DLD1 (cell line): Measurements from ENCODE around the gene RXRB.

ENCODE experiments used
- in situ Hi-C: cut with HindIII; loops from 2 replicates; pipeline ENCODE4 v1.10.0; 2017; ENCODE audit warnings: low sequenced_read_pairs

Gene RXRB

DNA sequence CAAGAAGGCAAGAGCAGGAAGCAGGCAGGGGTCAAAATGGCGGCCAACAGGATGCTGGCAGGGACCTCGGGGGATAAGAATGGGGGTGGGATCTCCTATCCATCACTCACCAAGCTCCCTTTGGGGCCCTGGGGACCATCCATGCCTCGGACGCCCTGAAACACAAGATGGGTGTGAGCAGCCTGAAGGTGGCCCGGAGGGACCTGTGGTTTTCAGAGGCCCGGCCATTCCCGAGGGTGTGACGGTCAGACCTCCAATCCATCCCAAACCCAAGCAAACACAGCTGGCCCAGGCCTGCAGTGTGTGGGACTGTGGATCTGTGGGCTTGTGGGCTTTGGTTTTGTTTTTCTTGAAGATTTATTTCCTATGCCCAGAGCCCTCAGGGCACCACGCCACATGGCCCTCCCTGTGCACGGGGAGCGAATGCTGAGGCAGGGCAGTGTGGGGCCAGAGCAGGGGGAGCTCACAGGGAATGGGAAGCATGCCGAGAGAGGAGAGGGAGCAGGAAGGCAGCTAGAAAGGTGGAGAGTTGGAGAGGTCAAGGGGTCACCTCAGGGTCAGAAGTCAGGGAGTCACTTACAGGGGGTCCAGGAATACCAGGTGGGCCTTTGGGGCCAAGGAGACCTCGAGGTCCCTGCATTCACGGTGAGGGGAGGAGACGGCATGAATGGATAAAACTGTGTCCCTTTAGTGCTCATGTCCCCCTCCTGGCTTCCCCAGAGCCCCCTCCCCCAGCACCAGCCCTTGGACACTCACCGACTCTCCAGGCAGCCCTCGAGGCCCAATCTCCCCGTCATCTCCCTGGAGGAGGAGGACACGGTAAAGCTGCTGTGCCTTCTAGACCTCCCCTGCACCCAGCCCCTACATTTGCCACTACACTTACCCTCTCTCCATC, 22.7 kb downstream of the RXRB start:
- in situ Hi-C loops = no loop called here

DNA sequence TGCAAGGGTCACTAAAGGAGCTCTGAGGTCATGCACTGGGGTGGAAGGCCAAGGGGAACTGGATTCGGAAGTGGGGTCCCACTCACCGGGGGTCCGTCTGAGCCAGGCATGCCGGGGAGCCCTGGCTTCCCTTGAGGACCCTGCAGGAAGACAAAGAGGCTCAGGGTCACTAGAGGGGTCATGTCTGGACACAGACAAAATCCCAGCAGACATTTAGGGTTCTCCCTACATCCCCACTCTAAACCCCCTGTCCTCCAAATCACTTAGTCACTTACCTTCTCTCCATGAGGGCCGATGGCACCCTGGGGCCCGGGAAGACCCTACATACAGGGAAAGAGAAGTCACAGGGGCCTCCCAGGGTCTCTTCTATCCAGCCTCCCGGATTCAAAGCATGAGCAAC, 23.6 kb downstream of the RXRB start:
- in situ Hi-C loops = no loop called here

DNA sequence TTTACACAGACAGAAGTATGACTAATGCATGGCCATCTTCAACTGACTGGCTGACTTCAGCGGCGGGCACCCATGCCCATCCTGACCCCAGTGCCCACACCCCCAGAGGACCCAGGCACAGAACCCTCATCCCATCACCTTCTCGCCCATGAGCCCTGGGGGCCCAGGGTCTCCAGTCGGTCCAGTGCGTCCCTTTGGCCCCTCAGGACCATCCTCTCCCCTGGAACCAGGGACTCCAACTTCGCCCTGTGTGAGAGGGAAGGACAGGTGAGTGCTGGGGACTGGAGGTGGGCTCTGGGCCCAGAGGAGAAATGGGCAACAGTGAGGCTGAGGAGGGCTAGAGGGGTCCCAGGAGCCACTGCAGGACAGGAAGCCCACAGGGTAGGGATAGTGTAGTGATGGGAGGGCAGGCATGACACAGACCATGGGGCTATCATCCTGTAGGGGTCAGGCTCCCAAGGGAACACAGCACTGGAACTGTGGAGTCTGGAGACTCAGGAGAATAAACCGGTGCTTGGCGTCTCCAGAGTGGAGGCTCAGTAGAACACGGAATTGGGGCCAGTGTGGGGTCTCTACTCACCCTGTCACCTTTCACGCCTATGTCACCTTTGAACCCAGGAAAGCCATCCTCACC, 24.9 kb downstream of the RXRB start:
- in situ Hi-C loops = no loop called here

GRCh38 chr6:33174784-33175183, 25.7 kb downstream of the RXRB start:
- in situ Hi-C loops = no loop called here

DNA sequence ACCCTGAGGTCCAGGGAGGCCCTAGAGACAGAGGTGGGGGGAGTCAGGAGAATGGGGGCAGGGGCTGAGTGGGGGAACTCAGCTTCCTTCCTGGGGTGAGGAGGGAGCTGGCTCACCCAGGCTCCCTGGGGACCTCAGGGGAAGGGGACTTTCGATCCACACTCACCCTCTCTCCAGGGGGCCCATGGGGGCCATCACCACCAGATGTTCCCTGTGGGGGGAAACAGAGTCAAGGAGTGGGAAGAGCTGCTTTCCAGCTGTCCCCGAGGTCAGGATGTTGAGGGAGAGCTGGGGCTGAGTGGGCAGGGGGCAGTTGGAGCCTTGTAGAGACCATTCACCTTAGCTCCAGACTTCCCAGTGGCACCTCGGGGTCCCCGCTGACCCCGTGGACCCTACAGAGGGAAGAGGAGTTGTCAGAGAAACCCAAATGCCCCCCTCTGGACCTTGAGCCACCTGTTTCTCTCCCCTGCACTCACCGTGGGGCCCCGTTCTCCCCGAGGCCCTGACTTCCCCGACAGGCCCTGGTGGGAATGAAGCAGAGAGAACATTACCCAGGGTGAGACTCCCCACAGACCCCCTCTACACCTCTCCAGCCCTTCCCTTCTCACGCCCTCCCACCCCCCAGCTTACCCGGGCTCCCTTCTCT, 26.8 kb downstream of the RXRB start:
- in situ Hi-C loops = no loop called here

DNA sequence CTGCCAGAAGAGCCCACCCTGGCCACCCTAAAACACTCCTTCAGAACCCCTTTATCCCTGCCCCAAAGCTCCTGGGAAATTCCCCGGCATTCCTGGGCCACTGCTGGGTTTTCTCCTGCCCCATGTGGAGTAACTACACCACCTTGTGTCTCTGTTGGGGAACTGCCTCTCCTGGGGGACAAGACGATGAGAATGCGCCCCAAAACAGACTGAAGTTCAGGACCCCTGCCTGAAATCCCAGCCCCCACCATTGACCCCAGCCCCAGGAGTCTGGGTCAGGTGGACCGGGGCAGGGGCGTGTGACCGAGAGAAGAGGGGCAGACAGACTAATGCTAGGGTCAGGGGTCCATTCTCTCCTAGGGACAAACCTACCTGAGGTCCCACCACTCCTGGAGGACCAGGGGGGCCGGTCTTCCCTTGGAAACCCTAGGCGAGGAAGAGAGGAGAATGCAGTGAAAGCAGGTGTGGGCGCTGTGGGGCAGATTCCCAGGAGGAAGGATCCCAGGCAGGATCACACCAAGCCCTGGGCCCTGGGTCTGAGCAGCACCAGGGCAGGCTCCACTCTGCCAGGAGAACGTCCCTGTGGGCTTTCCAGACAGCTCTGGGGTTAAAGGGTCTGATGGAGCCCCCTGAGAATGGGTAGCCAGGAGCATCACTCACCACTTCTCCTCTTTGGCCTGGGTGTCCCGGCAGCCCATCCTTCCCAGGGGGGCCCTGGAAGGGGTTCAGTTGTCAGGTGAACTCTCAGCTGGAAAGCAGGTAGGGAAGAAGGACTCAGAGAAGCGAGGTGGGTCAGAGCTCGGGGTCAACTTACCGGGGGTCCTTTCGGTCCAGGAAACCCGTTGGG, 27.6 kb downstream of the RXRB start:
- in situ Hi-C loops = no loop called here

- in situ Hi-C loops = no loop called here
These were observed 28.4 kb downstream of the RXRB start for GRCh38 chr6:33171880-33172687.

GRCh38 chr6:33171016-33171879, 29.2 kb downstream of the RXRB start:
- in situ Hi-C loops = no loop called here

DNA sequence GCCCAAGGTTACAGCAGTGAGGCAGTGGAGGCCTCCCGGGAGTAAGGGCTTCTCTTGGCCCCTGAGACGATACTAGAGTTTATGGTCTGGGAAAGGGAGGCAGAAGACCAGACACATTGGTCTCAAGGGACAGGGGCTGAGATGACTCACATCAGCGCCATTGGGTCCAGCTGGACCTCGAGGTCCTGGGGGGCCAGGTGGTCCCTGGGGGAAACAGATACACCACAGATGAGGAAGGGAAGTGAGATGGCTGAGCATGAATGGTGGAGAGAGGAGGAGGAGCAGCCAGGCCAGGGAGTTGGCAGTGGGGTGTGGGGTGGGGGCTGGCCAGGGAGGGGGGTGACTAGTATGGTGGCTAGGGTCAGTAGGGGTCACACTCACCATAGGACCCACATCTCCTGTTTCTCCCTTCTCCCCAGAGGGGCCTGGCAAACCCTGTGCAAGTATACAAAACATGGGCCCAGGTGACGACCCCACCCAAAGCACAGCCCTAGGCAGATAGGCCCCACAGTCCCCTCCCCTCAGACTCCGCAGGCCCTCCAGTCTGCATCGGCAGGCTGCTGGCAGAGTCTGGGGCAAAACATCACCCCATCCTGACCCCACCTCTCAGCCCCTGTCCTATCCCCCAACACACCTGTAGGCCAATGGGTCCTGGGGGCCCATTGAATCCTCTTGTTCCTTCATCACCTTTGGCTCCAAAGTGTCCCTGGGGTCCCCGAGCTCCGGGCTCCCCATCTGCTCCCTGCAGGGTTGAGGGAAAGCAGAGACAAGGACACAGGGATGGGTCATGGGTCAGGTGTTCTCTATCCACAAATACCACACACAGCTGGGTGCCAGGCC, 30.1 kb downstream of the RXRB start:
- in situ Hi-C loops = no loop called here

DNA sequence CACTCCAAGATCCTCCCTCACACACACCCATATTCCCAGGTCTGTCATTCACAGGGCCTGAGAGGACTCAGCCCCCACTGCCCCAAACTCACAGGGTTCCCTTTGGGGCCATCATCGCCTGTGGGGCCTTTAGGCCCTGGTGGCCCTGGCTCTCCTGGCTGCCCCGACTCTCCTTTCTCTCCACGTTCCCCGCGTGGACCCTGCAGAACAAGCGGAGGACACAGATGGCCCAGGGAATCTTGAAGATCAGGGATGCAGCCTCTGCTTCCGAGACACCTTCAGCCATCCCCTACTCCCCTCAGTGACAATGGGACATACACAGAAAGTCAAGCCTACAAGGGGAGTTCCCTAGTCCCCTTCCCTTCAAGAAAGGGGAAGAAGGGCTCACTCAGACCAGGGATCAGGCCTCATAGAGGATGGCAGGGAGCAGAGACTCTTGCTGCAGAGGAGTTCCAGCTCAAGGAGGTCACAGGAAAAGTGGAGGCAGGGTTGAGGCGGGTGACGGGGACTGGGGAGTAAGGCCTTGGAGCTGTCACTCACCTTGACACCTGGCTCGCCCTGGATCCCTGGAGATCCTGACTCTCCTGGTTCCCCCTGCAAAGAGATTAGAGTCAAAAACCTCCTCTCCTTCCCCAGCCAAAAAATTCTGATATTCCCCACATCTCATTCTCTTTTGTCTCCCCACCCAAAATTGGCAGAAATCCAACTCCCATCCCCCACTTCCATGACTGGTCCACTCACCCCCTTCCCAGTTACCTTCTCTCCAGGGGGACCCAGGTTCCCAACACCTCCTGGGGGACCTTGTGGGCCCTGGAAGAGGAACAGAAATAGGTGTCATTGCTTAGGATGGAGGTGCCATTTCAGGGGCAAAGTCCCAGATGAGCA, 30.9 kb downstream of the RXRB start:
- in situ Hi-C loops = no loop called here

- in situ Hi-C loops = no loop called here
These were observed 31.8 kb downstream of the RXRB start for GRCh38 chr6:33168639-33169038.

DNA sequence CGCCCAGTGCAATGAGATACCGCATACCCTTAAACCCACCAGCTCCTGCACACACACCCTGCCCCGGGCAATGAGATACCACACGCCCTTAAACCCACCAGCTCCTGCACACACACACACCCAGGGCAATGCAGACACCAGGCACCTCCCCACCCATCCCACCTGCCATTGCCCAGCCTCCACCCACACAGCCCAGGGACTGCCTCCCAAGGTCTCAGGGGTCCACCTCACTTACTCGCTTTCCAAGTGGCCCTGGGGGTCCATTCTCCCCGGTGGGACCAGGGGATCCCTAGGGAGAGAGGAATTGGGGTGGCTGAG, 32.2 kb downstream of the RXRB start:
- in situ Hi-C loops = no loop called here

- in situ Hi-C loops = no loop called here
These were observed 32.8 kb downstream of the RXRB start for GRCh38 chr6:33167374-33168283.

DNA sequence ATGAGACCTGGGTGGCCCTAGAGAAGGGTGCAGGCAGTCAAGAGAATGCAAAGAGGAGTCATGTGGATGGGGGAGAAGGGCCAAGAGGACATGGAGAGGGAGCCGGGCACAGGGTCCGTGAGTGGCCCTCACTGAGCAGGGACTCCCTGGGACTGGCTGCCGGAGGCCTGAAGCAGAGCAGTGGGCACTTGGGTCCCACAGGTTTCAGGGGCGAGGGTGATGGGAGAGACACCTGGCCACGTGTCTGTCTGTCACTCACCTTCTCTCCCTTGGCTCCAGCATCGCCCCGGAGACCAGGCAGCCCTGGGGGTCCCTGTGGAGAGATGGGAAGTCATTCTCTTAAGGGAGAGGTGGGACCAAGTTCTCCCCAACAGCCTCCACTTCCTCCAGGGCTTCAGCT, 33.7 kb downstream of the RXRB start:
- in situ Hi-C loops = no loop called here

GRCh38 chr6:33166363-33166762, 34.1 kb downstream of the RXRB start:
- in situ Hi-C loops = no loop called here

DNA sequence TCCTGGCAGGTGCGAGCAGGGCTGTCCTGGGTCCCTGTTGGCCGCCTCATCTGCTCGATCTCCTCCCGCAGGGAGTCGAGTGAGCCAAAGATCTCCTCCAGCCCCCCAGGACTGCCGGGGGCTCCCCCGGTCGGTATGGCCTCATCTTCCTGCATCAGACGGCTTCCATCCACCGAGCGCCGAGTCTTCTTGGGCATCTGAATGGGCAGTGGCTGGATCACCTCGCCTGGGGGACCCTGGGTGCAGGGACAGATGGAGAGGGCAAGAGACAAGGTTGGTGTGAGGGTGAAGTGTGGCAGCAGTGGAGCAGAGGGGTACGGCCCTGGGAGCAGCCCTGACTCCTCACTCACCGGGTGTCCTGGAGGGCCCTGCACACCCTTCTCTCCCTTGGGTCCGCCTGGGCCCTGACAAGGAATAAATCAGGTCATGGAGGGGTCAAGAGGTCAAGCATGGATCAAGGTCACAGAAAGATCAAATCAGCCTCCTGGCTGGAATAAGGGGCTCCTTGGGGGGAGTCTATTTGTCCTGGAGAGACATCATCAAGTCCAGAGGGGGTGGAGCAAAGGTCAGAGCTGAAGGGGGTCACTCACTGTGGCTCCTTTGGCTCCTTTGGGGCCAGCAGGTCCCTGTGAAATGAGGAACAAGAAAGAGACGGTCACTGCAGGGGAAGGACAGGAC, 34.7 kb downstream of the RXRB start:
- in situ Hi-C loops = no loop called here
